ENCODE measurements around the gene EEF1G. TPM values are rescaled to one million over a fixed set of nuclear protein-coding genes. Genes with fewer than 3 reads are reported as not detected.
A peak's percentile ranks its signal among the peaks of the same experiment; 100 is the strongest.

Gene EEF1G
- total and polyA plus RNA-seq, 2 of the 13 experiments (the other 11 are each of a cell fraction or from before 2014, with no cell fraction given) = 1,787 to 2,144 TPM

GRCh38 chr11:62545437-62546243 lies 28.1 kb downstream of the EEF1G start (continued):
- no peak for TF ChIP-seq SNAI1 (CRISPR knock-in tag; IDR thresholded peaks at IDR 0.05; ENCODE audit: borderline replicate concordance)
- no peak for TF ChIP-seq KLF9 (CRISPR knock-in tag; IDR thresholded peaks at IDR 0.05; ENCODE audit: low read depth)
- no peak for TF ChIP-seq AKNA (CRISPR knock-in tag; IDR thresholded peaks at IDR 0.05; ENCODE audit: borderline replicate concordance)
- peak; percentile 40; the same call in 1 of the 2 replicates for TF ChIP-seq ZNF563 (CRISPR knock-in tag; IDR thresholded peaks at IDR 0.05)
- peak; percentile 58 for TF ChIP-seq ZNF574 (CRISPR knock-in tag; IDR thresholded peaks at IDR 0.05)
- TF ChIP-seq ZNF10 (CRISPR knock-in tag; IDR thresholded peaks at IDR 0.05; ENCODE audit: borderline replicate concordance, low read depth) = no peak
- peak; percentile 68 for TF ChIP-seq AGO2 (optimal IDR thresholded peaks at IDR 0.05; ENCODE audit: low read depth, low read length)
- TF ChIP-seq IRF1 (CRISPR knock-in tag; IDR thresholded peaks at IDR 0.05; ENCODE audit: low read depth) = no peak
- TF ChIP-seq YY1 (IDR thresholded peaks at IDR 0.05; ENCODE audit: insufficient read depth, insufficient replicate concordance, low read depth, low read length) = no peak
- TF ChIP-seq ETV5 (CRISPR knock-in tag; IDR thresholded peaks at IDR 0.05; ENCODE audit: borderline replicate concordance) = peak; percentile 59
- TF ChIP-seq ZNF33A (CRISPR knock-in tag; IDR thresholded peaks at IDR 0.05; ENCODE audit: borderline replicate concordance) = no peak
- TF ChIP-seq ZNF468 (CRISPR knock-in tag; IDR thresholded peaks at IDR 0.05) = peak; percentile 13; the same call in 1 of the 2 replicates
- no peak; the same call in 1 of the 2 replicates for TF ChIP-seq MIER3 (CRISPR knock-in tag; IDR thresholded peaks at IDR 0.05; ENCODE audit: borderline replicate concordance)
- TF ChIP-seq KDM2A (CRISPR knock-in tag; IDR thresholded peaks at IDR 0.05; ENCODE audit: borderline replicate concordance, low read depth) = peak; percentile 77; the same call in 1 of the 2 replicates
- TF ChIP-seq SETDB1 (CRISPR knock-in tag; IDR thresholded peaks at IDR 0.05; ENCODE audit: borderline replicate concordance) = no peak
- TF ChIP-seq PBX3 (CRISPR knock-in tag; IDR thresholded peaks at IDR 0.05; ENCODE audit: borderline replicate concordance) = no peak
- TF ChIP-seq NKX3-1 (CRISPR knock-in tag; IDR thresholded peaks at IDR 0.05) = no peak
- TF ChIP-seq RFX5 (IDR thresholded peaks at IDR 0.05; ENCODE audit: low read depth, low read length) = no peak
- no peak for TF ChIP-seq MIXL1 (CRISPR knock-in tag; IDR thresholded peaks at IDR 0.05)
- no peak for TF ChIP-seq ZNF678 (CRISPR knock-in tag; IDR thresholded peaks at IDR 0.05)

Data from HepG2 (cell line).